A549 treated with ZK216348 at 1 μM for 4 hours (cell line): ENCODE measurements around the gene P4HA3. TPM values are rescaled to one million over a fixed set of nuclear protein-coding genes. Genes with fewer than 3 reads are reported as not detected.

ENCODE experiments used
- total RNA-seq: library from RNA; stranded (reverse); fragments of 200-300 nt; extraction: Qiagen RNA extraction; gene quantifications from 5 replicates; pipeline ENCODE4 v1.2.3, GENCODE V29; 2022; ENCODE audit warnings: low read depth

P4HA3 gene
- total RNA-seq, result 37.2 to 64.7 TPM (median 49.8 TPM) in 5 replicates

DNA sequence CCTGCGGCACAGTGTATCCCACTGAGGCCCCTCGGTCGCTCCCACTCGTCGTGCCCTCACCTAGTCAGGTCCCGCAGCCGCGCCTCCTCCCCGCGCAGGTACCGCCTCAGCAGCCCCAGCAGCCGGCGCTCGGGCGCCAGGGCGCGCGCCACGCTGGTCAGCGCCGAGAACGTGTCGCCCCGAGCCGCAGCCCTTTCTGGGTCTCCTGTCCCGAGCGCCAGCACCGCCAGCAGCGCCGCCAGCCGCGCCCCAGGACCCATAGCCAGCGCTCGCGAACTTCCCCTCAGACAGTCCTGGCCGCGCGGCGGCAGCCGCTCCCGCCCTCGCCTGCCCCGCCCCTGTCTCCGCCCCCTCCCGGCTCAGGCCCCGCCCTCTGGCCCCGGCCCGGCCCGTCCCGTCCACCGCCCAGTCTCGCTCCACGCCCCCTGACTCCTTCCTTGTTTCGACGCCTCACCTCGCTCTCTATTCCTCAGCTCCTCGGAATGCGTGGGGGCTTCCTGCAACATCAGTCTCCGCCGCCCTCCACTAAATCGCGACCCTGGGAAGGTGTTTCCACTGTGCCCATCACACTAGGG lies at the start of gene P4HA3:
Gene P4HA3 (minus strand): TSS at position 289 of the 575 bp plus-strand sequence. CDS start 29 bp downstream, at position 260.

Other genes starting within 250 kb of the P4HA3 start
- 14.1 to 20.4 TPM (median 19.7 TPM) in 5 replicates for gene C2CD3, start 140.6 kb downstream of the P4HA3 start, total RNA-seq
- 48.8 to 58.4 TPM (median 56.7 TPM) in 5 replicates for gene PPME1, start 140.4 kb downstream of the P4HA3 start, total RNA-seq
- 6.7 to 20.1 TPM (median 15.4 TPM) in 5 replicates for gene PGM2L1, start 86.8 kb upstream of the P4HA3 start, total RNA-seq
- gene KCNE3, start 155.9 kb upstream of the P4HA3 start, total RNA-seq, result not detected in 5 replicates
- 1.2 to 3.2 TPM (median 3.0 TPM) in 5 replicates for gene LIPT2, start 182.1 kb upstream of the P4HA3 start, total RNA-seq